MCF 10A (cell line): ENCODE results near the gene GBGT1. TPM values are rescaled to one million over a fixed set of nuclear protein-coding genes. Genes with fewer than 3 reads are reported as not detected.

ENCODE experiments used
- BruUV-seq: library from RNA; stranded (reverse); fragments of 400-500 nt; replicated peaks from 2 replicates; lab custom pipeline; 2021; lab: Mats Ljungman, UMichigan
- CTCF ChIA-PET: fragments of 300-600 bp; sonication (Branson Sonifier 250); formaldehyde crosslinking; extraction: SDS; loops from one replicate; lab custom pipeline; 2021; ENCODE audit warnings: antibody characterized with exemption, inconsistent platforms; lab: Yijun Ruan, JAX
- POLR2A ChIA-PET: fragments of 300-600, 350-650 bp; sonication (Branson Sonifier 250); formaldehyde crosslinking; extraction: SDS; loops from one replicate; lab custom pipeline; 2020; ENCODE audit warnings: antibody characterized with exemption, inconsistent platforms; lab: Yijun Ruan, JAX
- DNase-seq: peaks from one replicate; pipeline ENCODE4 v3.0.0-alpha.2; 2018; ENCODE audit not compliant: unreplicated experiment
- H3K27ac Mint-ChIP-seq: one replicate; pipeline ENCODE4 v1.8.0; 2022; ENCODE audit warnings: mild to moderate bottlenecking, low read depth, mixed read lengths; ENCODE audit not compliant: unreplicated experiment
- H3K27me3 Mint-ChIP-seq: one replicate; pipeline ENCODE4 v1.8.0; 2022; ENCODE audit warnings: mixed read lengths; ENCODE audit not compliant: insufficient read depth, unreplicated experiment
- H3K36me3 Mint-ChIP-seq: one replicate; pipeline ENCODE4 v1.8.0; 2022; ENCODE audit warnings: mild to moderate bottlenecking, moderate library complexity, mixed read lengths; ENCODE audit not compliant: insufficient read depth, unreplicated experiment
- H3K4me1 Mint-ChIP-seq: one replicate; pipeline ENCODE4 v1.8.0; 2022; ENCODE audit warnings: mixed read lengths; ENCODE audit not compliant: insufficient read depth, unreplicated experiment
- H3K4me3 Mint-ChIP-seq: one replicate; pipeline ENCODE4 v1.8.0; 2022; ENCODE audit warnings: mild to moderate bottlenecking, moderate library complexity, mixed read lengths; ENCODE audit not compliant: unreplicated experiment
- H3K9me3 Mint-ChIP-seq: one replicate; pipeline ENCODE4 v1.8.0; 2022; ENCODE audit warnings: mixed read lengths; ENCODE audit not compliant: unreplicated experiment
- intact Hi-C: fragments of 100-400 bp; cut with micrococcal nuclease; formaldehyde crosslinking; loops from 2 replicates; pipeline ENCODE4 v1.14.1; 2022
- total RNA-seq: library from RNA; stranded (reverse); gene quantifications from 2 replicates; pipeline ENCODE4 v1.2.3, GENCODE V29; 2022
- TF ChIP-seq, protein P1 (sequence below): fragments of 200-600 bp; IDR thresholded peaks from one replicate; pipeline ENCODE4 v1.8.0; 2022; ENCODE audit warnings: antibody characterized with exemption, mild to moderate bottlenecking; ENCODE audit not compliant: unreplicated experiment

The GBGT1 gene
- total RNA-seq, 1 experiment from 2014 or later = not detected

DNA sequence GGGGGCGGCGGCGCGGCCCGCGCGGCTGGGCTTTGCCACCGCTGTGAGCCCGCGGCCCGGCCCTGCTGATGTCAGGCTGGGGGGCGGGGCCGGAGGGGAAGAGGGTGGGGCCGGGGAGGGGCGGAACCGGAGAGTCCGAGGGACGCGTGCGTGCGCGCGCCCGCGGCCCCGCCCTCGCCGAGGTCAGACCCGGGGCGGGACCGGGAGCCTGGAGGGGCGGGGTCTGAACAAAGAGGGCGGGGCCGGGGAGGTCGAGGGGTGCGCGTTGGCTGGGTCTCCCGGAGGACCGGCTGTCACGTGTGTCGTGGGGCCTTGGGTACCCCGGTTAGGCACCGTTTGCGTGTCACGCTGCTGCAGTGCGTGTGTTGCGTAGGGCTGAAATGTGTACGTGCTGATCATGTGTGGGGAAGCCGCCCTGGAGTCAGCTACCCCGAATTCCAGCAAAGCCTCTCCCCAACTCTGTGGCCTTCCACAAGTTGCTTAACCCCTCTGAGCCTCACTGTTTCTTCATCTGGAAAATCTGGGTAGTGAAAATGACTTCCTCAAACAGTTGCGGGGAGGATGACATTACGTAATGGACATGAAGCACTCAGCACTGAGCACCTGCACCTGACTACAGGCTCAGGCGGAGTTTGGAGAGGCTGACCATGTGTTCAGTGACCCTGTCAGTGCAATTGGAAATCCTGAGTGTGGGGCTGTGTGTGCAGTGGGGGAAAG is 42.4 kb downstream of the GBGT1 start, which contains the start of gene RALGDS:
Gene RALGDS (minus strand): TSS at position 43 of the 717 bp plus-strand sequence. CDS start 86 bp downstream, outside the sequence.
- H3K36me3 Mint-ChIP-seq = peaks cover 14% of the 10 kb centered on the region
- CTCF ChIA-PET = interaction anchor here (0.5 kb wide), 1 partner anchor 203 kb away, joined by 3 read pairs; no protein-coding TSS in a partner anchor
- peak within 1 kb of the TSS; percentile 54 for H3K27ac Mint-ChIP-seq
- no peaks in the 10 kb centered on the region for H3K27me3 Mint-ChIP-seq
- TF ChIP-seq, protein P1, sequence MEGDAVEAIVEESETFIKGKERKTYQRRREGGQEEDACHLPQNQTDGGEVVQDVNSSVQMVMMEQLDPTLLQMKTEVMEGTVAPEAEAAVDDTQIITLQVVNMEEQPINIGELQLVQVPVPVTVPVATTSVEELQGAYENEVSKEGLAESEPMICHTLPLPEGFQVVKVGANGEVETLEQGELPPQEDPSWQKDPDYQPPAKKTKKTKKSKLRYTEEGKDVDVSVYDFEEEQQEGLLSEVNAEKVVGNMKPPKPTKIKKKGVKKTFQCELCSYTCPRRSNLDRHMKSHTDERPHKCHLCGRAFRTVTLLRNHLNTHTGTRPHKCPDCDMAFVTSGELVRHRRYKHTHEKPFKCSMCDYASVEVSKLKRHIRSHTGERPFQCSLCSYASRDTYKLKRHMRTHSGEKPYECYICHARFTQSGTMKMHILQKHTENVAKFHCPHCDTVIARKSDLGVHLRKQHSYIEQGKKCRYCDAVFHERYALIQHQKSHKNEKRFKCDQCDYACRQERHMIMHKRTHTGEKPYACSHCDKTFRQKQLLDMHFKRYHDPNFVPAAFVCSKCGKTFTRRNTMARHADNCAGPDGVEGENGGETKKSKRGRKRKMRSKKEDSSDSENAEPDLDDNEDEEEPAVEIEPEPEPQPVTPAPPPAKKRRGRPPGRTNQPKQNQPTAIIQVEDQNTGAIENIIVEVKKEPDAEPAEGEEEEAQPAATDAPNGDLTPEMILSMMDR = no peak
- peak within 1 kb of the TSS; percentile 66 for H3K4me3 Mint-ChIP-seq
- H3K9me3 Mint-ChIP-seq = no peaks in the 10 kb centered on the region
- intact Hi-C loops = loop anchor here (2.0 kb wide), 1 partner anchor 27 kb away; no protein-coding TSS in a partner anchor
- BruUV-seq = no TSS peak
- DNase-seq = peak; percentile 88
- POLR2A ChIA-PET = interaction anchor here (0.9 to 3.0 kb wide), 3 partner anchors 12 to 27 kb away, joined by 3 to 15 read pairs (median 11); no protein-coding TSS in a partner anchor
- peaks cover 22% of the 10 kb centered on the region for H3K4me1 Mint-ChIP-seq

DNA sequence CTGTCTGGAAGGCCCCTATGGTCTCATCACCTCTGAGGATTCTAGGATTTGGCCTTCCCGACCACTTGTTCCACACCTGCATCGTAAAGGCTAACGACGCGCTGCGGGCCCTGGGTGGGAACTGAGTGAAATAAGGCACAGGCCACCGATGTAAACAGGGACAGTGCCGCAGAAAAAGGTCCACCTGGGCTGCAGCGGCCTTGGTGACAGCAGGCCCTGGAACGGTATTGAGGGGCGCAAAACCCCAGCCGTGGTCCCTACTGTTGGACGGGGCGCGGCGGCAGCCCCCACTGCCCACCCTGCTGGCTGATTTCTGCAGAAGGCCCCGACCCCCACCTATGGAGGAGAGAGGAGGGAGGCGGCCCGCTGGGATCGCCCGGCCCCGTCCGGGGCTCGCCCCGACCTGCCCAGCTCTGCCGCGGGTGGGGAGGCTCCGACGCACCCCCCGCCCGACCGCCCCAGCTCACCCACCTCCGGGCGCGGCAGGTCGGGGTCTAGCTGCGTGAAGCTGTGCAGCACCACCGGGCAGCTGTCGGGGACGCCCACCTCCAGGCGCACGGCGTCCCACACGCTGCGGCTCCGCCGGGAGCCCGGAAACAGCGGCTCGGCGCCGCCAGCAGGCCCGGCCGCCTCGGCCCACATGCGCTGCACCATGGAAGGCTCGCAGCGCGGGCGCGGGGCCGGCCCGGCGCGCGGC is 43.1 kb downstream of the GBGT1 start:
- CTCF ChIA-PET = interaction anchor here (0.5 to 3.6 kb wide), 2 partner anchors 18 to 202 kb away, joined by 3 to 24 read pairs; no protein-coding TSS in a partner anchor
- H3K9me3 Mint-ChIP-seq = no peaks in the 10 kb centered on the region
- POLR2A ChIA-PET = interaction anchor here (0.6 to 3.0 kb wide), 4 partner anchors 13 to 27 kb away, joined by 3 to 15 read pairs (median 7); no protein-coding TSS in a partner anchor
- intact Hi-C loops = loop anchor here (2.0 kb wide), 1 partner anchor 28 kb away; no protein-coding TSS in a partner anchor
- no peaks in the 10 kb centered on the region for H3K27me3 Mint-ChIP-seq
- TF ChIP-seq, protein P1 = no peak
- H3K36me3 Mint-ChIP-seq = peaks cover 14% of the 10 kb centered on the region
- peaks cover 20% of the 10 kb centered on the region for H3K4me1 Mint-ChIP-seq
- no peak for DNase-seq
- H3K27ac Mint-ChIP-seq = peak overlapping the region; percentile 54
- no TSS peak for BruUV-seq
- peak overlapping the region; percentile 66 for H3K4me3 Mint-ChIP-seq

DNA sequence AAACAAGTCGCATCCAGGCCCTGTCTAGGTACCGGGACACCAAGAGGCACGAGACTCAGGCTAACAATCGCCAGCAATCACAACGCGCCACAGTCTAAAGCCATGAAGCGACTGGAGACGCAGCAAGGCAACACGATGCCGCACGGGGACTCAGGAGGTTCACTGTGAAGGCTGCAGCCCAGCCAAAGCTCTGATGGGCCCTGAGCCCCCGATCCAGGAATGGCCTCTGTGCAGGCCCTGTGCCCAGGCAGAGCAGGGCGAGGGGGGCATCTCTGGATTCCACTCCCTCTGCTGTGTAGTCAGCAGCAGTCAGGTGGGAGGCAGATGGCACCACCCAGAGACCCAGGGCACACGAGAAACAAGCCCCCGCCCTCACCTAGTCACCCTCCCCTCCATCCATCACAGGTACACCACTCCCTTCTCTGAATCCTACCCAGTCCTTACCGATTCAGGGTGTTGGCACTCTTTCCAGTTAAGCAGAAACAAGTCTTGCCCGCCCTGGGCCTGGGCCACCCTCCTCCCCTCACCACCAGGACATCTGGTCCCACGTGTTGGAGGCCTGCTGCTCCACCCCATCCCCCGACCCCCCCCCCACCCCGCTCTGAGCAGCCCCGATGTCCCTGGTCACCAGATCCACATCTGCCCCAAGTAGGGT is 43.7 kb downstream of the GBGT1 start:
- H3K27ac Mint-ChIP-seq = peak overlapping the region; percentile 54
- H3K4me1 Mint-ChIP-seq = peaks cover 23% of the 10 kb centered on the region
- no peak for DNase-seq
- H3K9me3 Mint-ChIP-seq = no peaks in the 10 kb centered on the region
- no peaks in the 10 kb centered on the region for H3K27me3 Mint-ChIP-seq
- POLR2A ChIA-PET = interaction anchor here (0.6 to 3.4 kb wide), 4 partner anchors 14 to 28 kb away, joined by 3 to 21 read pairs (median 13); no protein-coding TSS in a partner anchor
- CTCF ChIA-PET = interaction anchor here (0.9 to 8.6 kb wide), 3 partner anchors 11 to 26 kb away, joined by 3 to 132 read pairs (median 24); no protein-coding TSS in a partner anchor
- peak overlapping the region; percentile 66 for H3K4me3 Mint-ChIP-seq
- intact Hi-C loops = loop anchor here (2.0 kb wide), 1 partner anchor 29 kb away; no protein-coding TSS in a partner anchor
- H3K36me3 Mint-ChIP-seq = peaks cover 14% of the 10 kb centered on the region
- BruUV-seq = no TSS peak
- TF ChIP-seq, protein P1 = no peak
